IPS-18a (cell line): ENCODE measurements around the gene PPAT.

Experiments
- H3K27ac ChIP-seq: one replicate; pipeline ENCODE4 v1.5.1; 2013; ENCODE audit warnings: low read length
- H3K27me3 ChIP-seq: one replicate; pipeline ENCODE4 v1.6.1; 2013; ENCODE audit warnings: mild to moderate bottlenecking, low read length; ENCODE audit not compliant: control insufficient read depth, insufficient read depth
- H3K36me3 ChIP-seq: one replicate; pipeline ENCODE4 v1.6.1; 2013; ENCODE audit warnings: low read depth, low read length; ENCODE audit not compliant: control insufficient read depth
- H3K4me1 ChIP-seq: one replicate; pipeline ENCODE4 v1.6.1; 2013; ENCODE audit warnings: low read depth, low read length; ENCODE audit not compliant: control insufficient read depth
- H3K4me3 ChIP-seq: one replicate; pipeline ENCODE4 v1.5.1; 2013; ENCODE audit warnings: low read length
- H3K9ac ChIP-seq: one replicate; pipeline ENCODE4 v1.6.1; 2013; ENCODE audit warnings: mild to moderate bottlenecking, low read length, moderate library complexity
- H3K9me3 ChIP-seq: one replicate; pipeline ENCODE4 v1.6.1; 2013; ENCODE audit warnings: low read depth, low read length; ENCODE audit not compliant: control insufficient read depth

PPAT gene

GRCh38 chr4:56433280-56433679 lies 2.1 kb downstream of the PPAT start:
- no peaks in the 10 kb centered on the region for H3K36me3 ChIP-seq
- no peak overlapping the region for H3K27ac ChIP-seq
- H3K27me3 ChIP-seq = no peaks in the 10 kb centered on the region
- H3K4me3 ChIP-seq = peak overlapping the region; percentile 82
- no peaks in the 10 kb centered on the region for H3K9me3 ChIP-seq
- no peaks in the 10 kb centered on the region for H3K4me1 ChIP-seq
- peak overlapping the region; percentile 94 for H3K9ac ChIP-seq

- Histone ChIP-seq H3K36me3 (no peaks in the 10 kb centered on the region), H3K9me3 (no peaks in the 10 kb centered on the region), H3K4me1 (peaks cover 7% of the 10 kb centered on the region), H3K9ac (no peak overlapping the region), H3K27ac (no peak overlapping the region), H3K27me3 (no peaks in the 10 kb centered on the region), H3K4me3 (no peak overlapping the region)
Measured at GRCh38 chr4:56430203-56430602, 5.2 kb downstream of the PPAT start.

- Histone ChIP-seq H3K27me3 (no peaks in the 10 kb centered on the region), H3K9me3 (no peaks in the 10 kb centered on the region), H3K9ac (no peak overlapping the region), H3K4me1 (peaks cover 14% of the 10 kb centered on the region), H3K27ac (no peak overlapping the region), H3K36me3 (no peaks in the 10 kb centered on the region), H3K4me3 (no peak overlapping the region)
Measured at GRCh38 chr4:56427179-56427578, 8.2 kb downstream of the PPAT start.

- no peak overlapping the region for H3K9ac ChIP-seq
- no peaks in the 10 kb centered on the region for H3K9me3 ChIP-seq
- H3K27me3 ChIP-seq = no peaks in the 10 kb centered on the region
- H3K36me3 ChIP-seq = no peaks in the 10 kb centered on the region
- no peak overlapping the region for H3K4me3 ChIP-seq
- H3K4me1 ChIP-seq = peaks cover 14% of the 10 kb centered on the region
- no peak overlapping the region for H3K27ac ChIP-seq
Measured at GRCh38 chr4:56426273-56426672, 9.1 kb downstream of the PPAT start.

- Histone ChIP-seq H3K27me3 (no peaks in the 10 kb centered on the region), H3K4me1 (peaks cover 14% of the 10 kb centered on the region), H3K4me3 (peak overlapping the region; percentile 26), H3K9ac (peak overlapping the region; percentile 40), H3K9me3 (no peaks in the 10 kb centered on the region), H3K27ac (peak overlapping the region; percentile 35), H3K36me3 (no peaks in the 10 kb centered on the region)
Measured at GRCh38 chr4:56425518-56425917, 9.9 kb downstream of the PPAT start.

GRCh38 chr4:56424697-56425514 lies 10.5 kb downstream of the PPAT start:
- Histone ChIP-seq H3K9ac (peak overlapping the region; percentile 40), H3K4me1 (peaks cover 14% of the 10 kb centered on the region), H3K9me3 (no peaks in the 10 kb centered on the region), H3K27me3 (no peaks in the 10 kb centered on the region), H3K4me3 (peak overlapping the region; percentile 26), H3K27ac (no peak overlapping the region), H3K36me3 (no peaks in the 10 kb centered on the region)

GRCh38 chr4:56424176-56424575 lies 11.2 kb downstream of the PPAT start:
- H3K27me3 ChIP-seq = no peaks in the 10 kb centered on the region
- H3K4me1 ChIP-seq = peaks cover 14% of the 10 kb centered on the region
- H3K9ac ChIP-seq = no peak overlapping the region
- no peaks in the 10 kb centered on the region for H3K36me3 ChIP-seq
- no peak overlapping the region for H3K27ac ChIP-seq
- no peaks in the 10 kb centered on the region for H3K9me3 ChIP-seq
- no peak overlapping the region for H3K4me3 ChIP-seq

GRCh38 chr4:56417396-56417795 lies 18.0 kb downstream of the PPAT start:
- no peaks in the 10 kb centered on the region for H3K9me3 ChIP-seq
- no peaks in the 10 kb centered on the region for H3K4me1 ChIP-seq
- no peak overlapping the region for H3K27ac ChIP-seq
- H3K9ac ChIP-seq = no peak overlapping the region
- H3K27me3 ChIP-seq = no peaks in the 10 kb centered on the region
- no peak overlapping the region for H3K4me3 ChIP-seq
- H3K36me3 ChIP-seq = no peaks in the 10 kb centered on the region

- Histone ChIP-seq H3K4me3 (no peak overlapping the region), H3K27ac (no peak overlapping the region), H3K4me1 (peaks cover 4% of the 10 kb centered on the region), H3K9me3 (no peaks in the 10 kb centered on the region), H3K36me3 (no peaks in the 10 kb centered on the region), H3K27me3 (no peaks in the 10 kb centered on the region), H3K9ac (no peak overlapping the region)
Measured at GRCh38 chr4:56416349-56416748, 19.1 kb downstream of the PPAT start.

GRCh38 chr4:56414135-56414670 lies 21.2 kb downstream of the PPAT start:
- Histone ChIP-seq H3K4me3 (no peak overlapping the region), H3K9ac (no peak overlapping the region)

GRCh38 chr4:56410247-56411062 lies 25.0 kb downstream of the PPAT start:
- H3K27me3 ChIP-seq = no peaks in the 10 kb centered on the region
- no peaks in the 10 kb centered on the region for H3K9me3 ChIP-seq
- H3K9ac ChIP-seq = peak overlapping the region; percentile 47
- peak overlapping the region; percentile 43 for H3K27ac ChIP-seq
- peaks cover 16% of the 10 kb centered on the region for H3K36me3 ChIP-seq
- H3K4me1 ChIP-seq = peaks cover 30% of the 10 kb centered on the region
- no peak overlapping the region for H3K4me3 ChIP-seq

More at GRCh38 chr4:56414135-56414670, 21.2 kb downstream of the PPAT start:
- Histone ChIP-seq H3K9me3 (no peaks in the 10 kb centered on the region), H3K36me3 (no peaks in the 10 kb centered on the region), H3K4me1 (peaks cover 25% of the 10 kb centered on the region), H3K27me3 (no peaks in the 10 kb centered on the region), H3K27ac (no peak overlapping the region)
